Tongue (tissue), 2 donors: Measurements from ENCODE around the gene MAP7. TPM values are rescaled to one million over a fixed set of nuclear protein-coding genes. Genes with fewer than 3 reads are reported as not detected.
A peak's percentile ranks its signal among the peaks of the same experiment; 100 is the strongest.

Source experiments
- DNase-seq: peaks from one replicate; pipeline ENCODE4 v3.0.0-alpha.2; 2015
- total RNA-seq: library from RNA; depleted of rRNA; stranded (reverse); fragments of >200 nt; gene quantifications from one replicate; pipeline ENCODE4 v1.2.3, GENCODE V29; 2014

Gene MAP7
- total RNA-seq, 1 donor from 2014 or later: 6.1 TPM

GRCh38 chr6:136563386-136564152, 13.3 kb upstream of the MAP7 start:
- DNase-seq: no peak

- no peak for DNase-seq
Measured at GRCh38 chr6:136562211-136562610, 12.0 kb upstream of the MAP7 start.

- DNase-seq: no peak
Measured at GRCh38 chr6:136553166-136553787, 3.1 kb upstream of the MAP7 start.

- DNase-seq: no peak
Measured at GRCh38 chr6:136552054-136552453, 1.8 kb upstream of the MAP7 start.

- DNase-seq: no peak
Measured at GRCh38 chr6:136551103-136551502, 881 bp upstream of the MAP7 start.

GRCh38 chr6:136550045-136550329, 235 bp downstream of the MAP7 start:
- DNase-seq: no peak

GRCh38 chr6:136549300-136550044, 750 bp downstream of the MAP7 start:
- peak; percentile 18 for DNase-seq

- DNase-seq: no peak
Measured at GRCh38 chr6:136548582-136549299, 1.5 kb downstream of the MAP7 start.

GRCh38 chr6:136547871-136548270, 2.4 kb downstream of the MAP7 start:
- no peak for DNase-seq

GRCh38 chr6:136547336-136547735, 2.9 kb downstream of the MAP7 start:
- peak; percentile 44 for DNase-seq

- DNase-seq: no peak
Measured at GRCh38 chr6:136546331-136546730, 3.9 kb downstream of the MAP7 start.

- DNase-seq: no peak
Measured at GRCh38 chr6:136544326-136544725, 5.9 kb downstream of the MAP7 start.

- no peak for DNase-seq
Measured at GRCh38 chr6:136541395-136541794, 8.8 kb downstream of the MAP7 start.

- DNase-seq: no peak
Measured at GRCh38 chr6:136539967-136540652, 10.1 kb downstream of the MAP7 start.

GRCh38 chr6:136538836-136539235, 11.4 kb downstream of the MAP7 start:
- DNase-seq: no peak

- no peak for DNase-seq
Measured at GRCh38 chr6:136535880-136536650, 14.2 kb downstream of the MAP7 start.

GRCh38 chr6:136535017-136535765, 15.0 kb downstream of the MAP7 start:
- DNase-seq: no peak

- DNase-seq: no peak
Measured at GRCh38 chr6:136534268-136534667, 16.0 kb downstream of the MAP7 start.

GRCh38 chr6:136533487-136533886, 16.7 kb downstream of the MAP7 start:
- DNase-seq: no peak

- DNase-seq: no peak
Measured at GRCh38 chr6:136532030-136532429, 18.2 kb downstream of the MAP7 start.

- no peak for DNase-seq
Measured at GRCh38 chr6:136529710-136530109, 20.5 kb downstream of the MAP7 start.
